GM18858 (cell line): Measurements from ENCODE around the gene SLC25A45.
A peak's percentile ranks its signal among the peaks of the same experiment; 100 is the strongest.

ENCODE experiments used
- ATAC-seq: cut with Tn5 transposase; IDR thresholded peaks from one replicate; pipeline ENCODE4 v1.9.1; 2021; ENCODE audit not compliant: unreplicated experiment

SLC25A45 gene

GRCh38 chr11:65382033-65382803, at the start of gene SLC25A45:
Gene SLC25A45 (minus strand): TSS chr11:65382646. CDS start chr11:65381951, 695 bp downstream.
- peak; percentile 44 for ATAC-seq

- no peak for ATAC-seq
These were observed 49.1 kb upstream of the SLC25A45 start for GRCh38 chr11:65431451-65432099.

GRCh38 chr11:65430406-65431217, 48.2 kb upstream of the SLC25A45 start:
- ATAC-seq: no peak

GRCh38 chr11:65429724-65430405, 47.4 kb upstream of the SLC25A45 start:
- no peak for ATAC-seq

- ATAC-seq: no peak
These were observed 46.7 kb upstream of the SLC25A45 start for GRCh38 chr11:65429068-65429681.

GRCh38 chr11:65428578-65429067, 46.2 kb upstream of the SLC25A45 start:
- no peak for ATAC-seq

GRCh38 chr11:65427691-65428577, 45.5 kb upstream of the SLC25A45 start:
- no peak for ATAC-seq

- ATAC-seq: no peak
These were observed 44.6 kb upstream of the SLC25A45 start for GRCh38 chr11:65426839-65427690.

GRCh38 chr11:65425971-65426838, 43.8 kb upstream of the SLC25A45 start:
- ATAC-seq: peak; percentile 19

- no peak for ATAC-seq
These were observed 42.9 kb upstream of the SLC25A45 start for GRCh38 chr11:65425105-65425970.

- no peak for ATAC-seq
These were observed 42.0 kb upstream of the SLC25A45 start for GRCh38 chr11:65424205-65425104.

GRCh38 chr11:65423516-65424204, 41.2 kb upstream of the SLC25A45 start:
- ATAC-seq: no peak

GRCh38 chr11:65422633-65423515, 40.4 kb upstream of the SLC25A45 start, which contains the start of gene NEAT1:
Gene NEAT1 (plus strand): TSS chr11:65422798.
- ATAC-seq: no peak
